HepG2 (cell line): Measurements from ENCODE around the gene OR5B2. TPM values are rescaled to one million over a fixed set of nuclear protein-coding genes. Genes with fewer than 3 reads are reported as not detected.

Experiments used
- ATAC-seq: fragments of 200-7000 bp; cut with Tn5 transposase; 3 replicates; pipeline ENCODE4 v1.9.1; 2020; ENCODE audit warnings: mild to moderate bottlenecking, moderate library complexity
- BruUV-seq: library from RNA; stranded (reverse); fragments of 400-500 nt; replicated peaks from 2 replicates; lab custom pipeline; 2021; lab: Mats Ljungman, UMichigan
- CTCF ChIA-PET: fragments of 300-600 bp; formaldehyde crosslinking; extraction: SDS; loops from one replicate; lab custom pipeline; 2021; ENCODE audit warnings: low total read pairs, inconsistent platforms, low intra/inter-chr PET ratio; lab: Yijun Ruan, JAX
- POLR2A ChIA-PET: fragments of 350-600 bp; sonication (Branson Sonifier 250); formaldehyde crosslinking; loops from one replicate; lab custom pipeline; 2020; ENCODE audit warnings: antibody characterized with exemption, inconsistent platforms; lab: Yijun Ruan, JAX
- DNase-seq: peaks from one replicate; pipeline ENCODE4 v3.0.0-alpha.2; 2015; ENCODE audit warnings: low spot score
- FAIRE-seq: peaks from 3 replicates; lab custom pipeline; 2011; peaks lifted over from hg19 to GRCh38; lab: Jason Lieb, UNC
- H2AFZ ChIP-seq: one replicate; pipeline ENCODE4 v1.6.1; 2011; ENCODE audit warnings: low read length, inconsistent platforms
- H3K27ac ChIP-seq: fragments of 300-600 bp; 3 replicates; pipeline ENCODE4 v1.8.0; 2011; ENCODE audit warnings: mixed run types, mild to moderate bottlenecking, mixed read lengths, low read length, inconsistent platforms; ENCODE audit not compliant: insufficient read depth; ENCODE audit errors: extremely low read length
- H3K27me3 ChIP-seq, 2 experiments: fragments of 200-600 bp in 1 of 2; 2 replicates in 1 of 2; 3 replicates in 1 of 2; pipeline versions ENCODE4 v1.6.0 to v1.8.0; 2011; ENCODE audit warnings: low read length in 2 of 2, mild to moderate bottlenecking in 2 of 2, moderate library complexity in 2 of 2, inconsistent platforms in 1 of 2; ENCODE audit not compliant: insufficient read depth in 2 of 2, control insufficient read depth in 1 of 2
- H3K36me3 ChIP-seq, 2 experiments: fragments of 200-600 bp in 1 of 2; replicated peaks in 1 of 2; 2 replicates in 1 of 2; 3 replicates in 1 of 2; pipeline versions ENCODE4 v1.5.1 to v1.8.0; 2011; ENCODE audit warnings: low read length in 2 of 2, inconsistent platforms in 1 of 2; ENCODE audit not compliant: insufficient read depth in 2 of 2, control insufficient read depth in 1 of 2
- H3K4me1 ChIP-seq: 2 replicates; pipeline ENCODE4 v1.5.1; 2012; ENCODE audit warnings: low read length, inconsistent platforms; ENCODE audit not compliant: insufficient read depth
- H3K4me2 ChIP-seq: 2 replicates; pipeline ENCODE4 v1.6.0; 2011; ENCODE audit warnings: low read depth, low read length, inconsistent platforms
- H3K4me3 ChIP-seq, 3 experiments: fragments of 200-600 bp in 1 of 3; sonication (generic), shearing (Covaris generic) in 1 of 3; replicated peaks in 1 of 3; 2 replicates each; pipeline ENCODE4 v1.5.1; 2011 to 2016; ENCODE audit warnings: low read length in 3 of 3, inconsistent platforms in 2 of 3, low read depth in 2 of 3, mild to moderate bottlenecking in 2 of 3, control low read depth in 1 of 3, mixed read lengths in 1 of 3; ENCODE audit not compliant: insufficient read depth in 1 of 3
- H3K79me2 ChIP-seq: one replicate; pipeline ENCODE4 v1.6.1; 2011; ENCODE audit warnings: low read length, inconsistent platforms; ENCODE audit not compliant: insufficient read depth
- H3K9ac ChIP-seq: 2 replicates; pipeline ENCODE4 v1.6.0; 2011; ENCODE audit warnings: mild to moderate bottlenecking, low read depth, low read length, inconsistent platforms; ENCODE audit not compliant: insufficient read depth
- H3K9me3 ChIP-seq: 2 replicates; pipeline ENCODE4 v1.5.1; 2012; ENCODE audit warnings: mild to moderate bottlenecking, low read length
- H4K20me1 ChIP-seq: 2 replicates; pipeline ENCODE4 v1.6.0; 2011; ENCODE audit warnings: inconsistent platforms, mild to moderate bottlenecking, low read length, moderate library complexity; ENCODE audit not compliant: insufficient read depth
- LRRFIP1 ChIP-seq: sonication (generic); formaldehyde crosslinking; conservative IDR thresholded peaks from 2 replicates; pipeline ENCODE4 v1.4.0; 2020; ENCODE audit warnings: missing genetic modification reagents
- MLLT10 ChIP-seq: sonication (generic); formaldehyde crosslinking; IDR thresholded peaks from 2 replicates; pipeline ENCODE4 v1.4.0; 2020; ENCODE audit warnings: missing genetic modification reagents
- POLR2A ChIP-seq, 2 experiments: IDR thresholded peaks; 2 replicates each; pipeline ENCODE4 v1.6.1; 2011; ENCODE audit warnings: low read depth in 2 of 2, low read length in 2 of 2, mild to moderate bottlenecking in 1 of 2, moderate library complexity in 1 of 2; ENCODE audit not compliant: insufficient read depth in 1 of 2
- POLR2AphosphoS2 ChIP-seq: IDR thresholded peaks from 2 replicates; pipeline ENCODE4 v1.6.1; 2011; ENCODE audit warnings: low read depth, low read length, improper control_type of control experiment
- ZNF550 ChIP-seq: sonication (generic); formaldehyde crosslinking; IDR thresholded peaks from 2 replicates; pipeline ENCODE4 v1.4.0; 2020; ENCODE audit warnings: mild to moderate bottlenecking, missing genetic modification reagents, borderline replicate concordance
- ZNF557 ChIP-seq: sonication (generic); formaldehyde crosslinking; IDR thresholded peaks from 2 replicates; pipeline ENCODE4 v1.4.0; 2020; ENCODE audit warnings: missing genetic modification reagents
- ZSCAN21 ChIP-seq: sonication (generic); formaldehyde crosslinking; IDR thresholded peaks from 2 replicates; pipeline ENCODE4 v1.8.0; 2022; ENCODE audit warnings: mild to moderate bottlenecking, missing genetic modification reagents, moderate library complexity, borderline replicate concordance
- WGBS: methylation state at CpG from one replicate; pipeline ENCODE4 v1.1.6; 2017; ENCODE audit warnings: low lambda C conversion rate; 5-methylcytosine and 5-hydroxymethylcytosine counted together
- in situ Hi-C: cut with HindIII; loops from 2 replicates; pipeline ENCODE4 v1.10.0; 2017; ENCODE audit warnings: low pct_unique_long_range_greater_than_20kb; ENCODE audit not compliant: extremely low pct_ligation_motif_present
- intact Hi-C: fragments of 100-400 bp; cut with micrococcal nuclease; formaldehyde crosslinking; loops from one replicate; pipeline ENCODE4 v1.10.0; 2022; ENCODE audit not compliant: unreplicated experiment
- polyA plus RNA-seq, 8 experiments: library from polyadenylated mRNA; depleted of rRNA in 3 of 8; stranded (reverse) in 7 of 8; unstranded in 1 of 8; fragments of >200 nt; fragmentation: Illumina TruSeq in 4 of 8; extraction: Trizol in 4 of 8; gene quantifications; 2 replicates each; pipeline versions ENCODE4 v1.2.1 to v1.2.3, GENCODE V29; 2011 to 2016; ENCODE audit warnings: low read depth in 4 of 8, missing spikeins in 1 of 8, mixed read lengths in 1 of 8; ENCODE audit not compliant: insufficient read depth in 1 of 8
- total RNA-seq, 5 experiments: library from RNA; depleted of rRNA; stranded (reverse); fragments of >200 nt; fragmentation: Illumina TruSeq; extraction: Trizol; gene quantifications; 2 replicates each; pipeline ENCODE4 v1.2.3, GENCODE V29; 2016; ENCODE audit warnings: low read depth in 1 of 5

Gene OR5B2
- total and polyA plus RNA-seq, 2 of the 13 experiments (the other 11 are each of a cell fraction or from before 2014, with no cell fraction given) = not detected

DNA sequence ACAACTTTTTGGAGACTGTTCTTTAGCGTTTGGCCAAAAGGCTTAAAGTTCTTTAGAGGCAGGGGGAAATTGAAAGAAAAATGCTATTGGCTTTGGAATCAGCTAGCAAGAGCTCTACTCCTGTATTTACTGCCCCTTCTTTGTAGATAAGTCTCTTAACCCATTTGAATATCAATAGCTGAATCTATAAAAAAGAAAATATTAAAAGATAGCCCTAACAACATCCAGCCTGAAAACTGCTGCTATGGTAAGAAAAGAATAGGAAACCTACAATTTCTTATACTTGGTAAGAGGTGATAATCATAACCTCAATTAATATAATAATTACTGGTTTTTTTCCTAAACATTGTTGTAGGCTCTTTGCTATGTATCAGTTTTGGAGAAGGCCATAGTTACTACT lies 14.2 kb upstream of the OR5B2 start, which contains the start of gene OR5B12 (continued):
- no peak for TF ChIP-seq ZNF550 (CRISPR knock-in tag)
- TF ChIP-seq POLR2A (IDR thresholded peaks at IDR 0.05; ENCODE audit: insufficient read depth in 1 of 2, low read depth in 2 of 2, low read length in 2 of 2) = no peak
- no peak for TF ChIP-seq ZSCAN21 (CRISPR knock-in tag)
- TF ChIP-seq POLR2AphosphoS2 = no peak
- no peak for TF ChIP-seq MLLT10 (CRISPR knock-in tag)
- TF ChIP-seq ZNF557 (CRISPR knock-in tag) = no peak

GRCh38 chr11:58438486-58438885 lies 10.6 kb upstream of the OR5B2 start:
- no peak for FAIRE-seq
- in situ Hi-C loops = no loop called here
- no peaks in the 10 kb centered on the region for H4K20me1 ChIP-seq
- CTCF ChIA-PET = no interaction called here
- no peak overlapping the region for H2AFZ ChIP-seq
- ATAC-seq = no peak
- intact Hi-C loops = no loop called here
- no peaks in the 10 kb centered on the region for H3K27me3 ChIP-seq
- no peaks in the 10 kb centered on the region for H3K4me1 ChIP-seq
- H3K27ac ChIP-seq = no peak overlapping the region
- H3K9ac ChIP-seq = no peak overlapping the region
- no peaks in the 10 kb centered on the region for H3K9me3 ChIP-seq
- POLR2A ChIA-PET = no interaction called here
- H3K4me3 ChIP-seq = no peak overlapping the region
- WGBS = 6% methylated on average over 4 of the region's 4 CpGs
- TF ChIP-seq LRRFIP1 = no peak
- no peaks in the 10 kb centered on the region for H3K36me3 ChIP-seq
- H3K4me2 ChIP-seq = no peak overlapping the region
- no peak for DNase-seq
- BruUV-seq = no TSS peak
- no peaks in the 10 kb centered on the region for H3K79me2 ChIP-seq
